AG10803 (cell line): ENCODE results near the gene SETD4.

ENCODE experiments used
- DNase-seq: peaks from one replicate; pipeline ENCODE4 v3.0.0; 2010; ENCODE audit warnings: low read depth
- H3K4me3 ChIP-seq: 2 replicates; pipeline ENCODE4 v1.5.1; 2011; ENCODE audit warnings: mild to moderate bottlenecking, low read length, control low read depth
- CTCF ChIP-seq: conservative IDR thresholded peaks from 2 replicates; pipeline ENCODE4 v1.5.1; 2011; ENCODE audit warnings: mild to moderate bottlenecking, low read length, control low read depth, inconsistent platforms

SETD4 gene

GRCh38 chr21:36059823-36060158 is 535 bp downstream of the SETD4 start:
- H3K4me3 ChIP-seq = peak overlapping the region; percentile 97
- no peak for DNase-seq
- TF ChIP-seq CTCF = no peak

GRCh38 chr21:36055551-36055950 is 4.8 kb downstream of the SETD4 start:
- no peak overlapping the region for H3K4me3 ChIP-seq
- DNase-seq = no peak
- TF ChIP-seq CTCF = no peak

GRCh38 chr21:36053715-36054062 is 6.6 kb downstream of the SETD4 start:
- no peak for TF ChIP-seq CTCF
- no peak for DNase-seq
- no peak overlapping the region for H3K4me3 ChIP-seq

- H3K4me3 ChIP-seq = no peak overlapping the region
- DNase-seq = no peak
- no peak for TF ChIP-seq CTCF
Observed at GRCh38 chr21:36052860-36053714, 7.2 kb downstream of the SETD4 start.

- TF ChIP-seq CTCF = no peak
- no peak for DNase-seq
- H3K4me3 ChIP-seq = no peak overlapping the region
Observed at GRCh38 chr21:36048357-36048756, 12.0 kb downstream of the SETD4 start.

GRCh38 chr21:36047139-36047538 is 13.2 kb downstream of the SETD4 start:
- DNase-seq = no peak
- H3K4me3 ChIP-seq = no peak overlapping the region
- no peak for TF ChIP-seq CTCF

GRCh38 chr21:36045993-36046392 is 14.3 kb downstream of the SETD4 start:
- H3K4me3 ChIP-seq = no peak overlapping the region
- DNase-seq = no peak
- no peak for TF ChIP-seq CTCF
